K562 (cell line): ENCODE measurements around the gene IQCN. TPM values are rescaled to one million over a fixed set of nuclear protein-coding genes. Genes with fewer than 3 reads are reported as not detected.
A peak's percentile ranks its signal among the peaks of the same experiment; 100 is the strongest.

Experiments used
- ARID3A ChIP-seq: IDR thresholded peaks from 2 replicates; pipeline ENCODE4 v1.6.1; 2012; ENCODE audit warnings: low read depth, low read length, improper control_type of control experiment, borderline replicate concordance
- DEAF1 ChIP-seq: fragments of 450-650 bp; formaldehyde crosslinking; IDR thresholded peaks from 2 replicates; pipeline ENCODE4 v1.4.0; 2020; ENCODE audit warnings: mild to moderate bottlenecking, moderate library complexity
- EGR1 ChIP-seq: fragments of 450-650 bp; conservative IDR thresholded peaks from 2 replicates; pipeline ENCODE4 v1.6.1; 2017; ENCODE audit warnings: mild to moderate bottlenecking
- FOXK1 ChIP-seq: sonication (generic); formaldehyde crosslinking; IDR thresholded peaks from 2 replicates; pipeline ENCODE4 v1.8.0; 2022; ENCODE audit warnings: missing genetic modification reagents, mild to moderate bottlenecking, borderline replicate concordance
- KDM2B ChIP-seq: fragments of 250-450 bp; sonication (Bioruptor Pico); IDR thresholded peaks from 2 replicates; pipeline ENCODE4 v1.8.0; 2021; ENCODE audit warnings: mild to moderate bottlenecking, moderate library complexity
- LARP7 ChIP-seq: fragments of 450-650 bp; IDR thresholded peaks from 2 replicates; pipeline ENCODE4 v1.6.1; 2016
- MIER1 ChIP-seq: fragments of 450-650 bp; IDR thresholded peaks from 2 replicates; pipeline ENCODE4 v1.6.1; 2016; ENCODE audit warnings: antibody characterized with exemption, mild to moderate bottlenecking, low read depth
- MTA2 ChIP-seq: fragments of 450-650 bp; IDR thresholded peaks from 2 replicates; pipeline ENCODE4 v1.6.1; 2016; ENCODE audit warnings: low read depth
- MXI1 ChIP-seq: IDR thresholded peaks from 2 replicates; pipeline ENCODE4 v1.6.1; 2011; ENCODE audit warnings: low read depth, mild to moderate bottlenecking, improper control_type of control experiment, low read length
- NCOR1 ChIP-seq: fragments of 450-650 bp; IDR thresholded peaks from 2 replicates; pipeline ENCODE4 v1.6.1; 2016; ENCODE audit warnings: mild to moderate bottlenecking, moderate library complexity
- NR1H2 ChIP-seq: sonication (generic); formaldehyde crosslinking; IDR thresholded peaks from 2 replicates; pipeline ENCODE4 v1.4.0; 2020; ENCODE audit warnings: mild to moderate bottlenecking, missing genetic modification reagents
- PTBP1 ChIP-seq: fragments of 200-400 bp; formaldehyde crosslinking; IDR thresholded peaks from 2 replicates; pipeline ENCODE4 v1.6.1; 2017; ENCODE audit warnings: low read depth, low read length
- SAFB2 ChIP-seq: fragments of 200-400 bp; formaldehyde crosslinking; IDR thresholded peaks from 2 replicates; pipeline ENCODE4 v1.6.1; 2018; ENCODE audit warnings: borderline replicate concordance, low read length, low read depth, moderate library complexity; ENCODE audit not compliant: severe bottlenecking
- TAF15 ChIP-seq: fragments of 200-400 bp; formaldehyde crosslinking; IDR thresholded peaks from 2 replicates; pipeline ENCODE4 v1.6.1; 2017; ENCODE audit warnings: mild to moderate bottlenecking, low read depth, low read length, moderate library complexity
- TFE3 ChIP-seq: fragments of 450-650 bp; formaldehyde crosslinking; IDR thresholded peaks from 2 replicates; pipeline ENCODE4 v1.4.0; 2020; ENCODE audit warnings: mild to moderate bottlenecking, mixed read lengths
- YBX1 ChIP-seq: fragments of 450-650 bp; IDR thresholded peaks from 2 replicates; pipeline ENCODE4 v1.7.1; 2016; ENCODE audit warnings: mild to moderate bottlenecking
- ZBTB1 ChIP-seq: sonication (generic); formaldehyde crosslinking; IDR thresholded peaks from 2 replicates; pipeline ENCODE4 v1.8.1; 2023; ENCODE audit warnings: missing genetic modification reagents, low read depth, mild to moderate bottlenecking, borderline replicate concordance
- ZBTB49 ChIP-seq: sonication (generic); formaldehyde crosslinking; IDR thresholded peaks from 2 replicates; pipeline ENCODE4 v1.8.0; 2022; ENCODE audit warnings: missing genetic modification reagents, mild to moderate bottlenecking, borderline replicate concordance
- ZFPM2 ChIP-seq: fragments of 250-450 bp; sonication (Bioruptor Pico); IDR thresholded peaks from 2 replicates; pipeline ENCODE4 v1.5.1; 2022; ENCODE audit warnings: mild to moderate bottlenecking
- ZNF224 ChIP-seq: sonication (generic); formaldehyde crosslinking; IDR thresholded peaks from 2 replicates; pipeline ENCODE4 v1.8.0; 2022; ENCODE audit warnings: mild to moderate bottlenecking, missing genetic modification reagents
- ZNF408 ChIP-seq: fragments of 250-450 bp; sonication (Bioruptor Pico); IDR thresholded peaks from 2 replicates; pipeline ENCODE4 v1.4.0; 2020; ENCODE audit warnings: low read depth, mild to moderate bottlenecking, moderate library complexity
- ZNF436 ChIP-seq: fragments of 250-450, 450-650 bp; sonication (Bioruptor Pico); formaldehyde crosslinking; IDR thresholded peaks from 2 replicates; pipeline ENCODE4 v1.7.0; 2020; ENCODE audit warnings: mild to moderate bottlenecking
- ZNF695 ChIP-seq: fragments of 450-650 bp; formaldehyde crosslinking; IDR thresholded peaks from 2 replicates; pipeline ENCODE4 v1.4.0; 2020; ENCODE audit warnings: mild to moderate bottlenecking, moderate library complexity
- ZNF830 ChIP-seq: fragments of 250-450 bp; sonication (Bioruptor Pico); IDR thresholded peaks from 2 replicates; pipeline ENCODE4 v1.5.0; 2021; ENCODE audit warnings: mild to moderate bottlenecking
- polyA plus RNA-seq, 8 experiments: library from polyadenylated mRNA; depleted of rRNA in 4 of 8; stranded (reverse) in 5 of 8; unstranded in 3 of 8; fragments of >200 nt; fragmentation: Nextera tagmentation in 2 of 8; fragmentation: Illumina TruSeq in 1 of 8; extraction: Ambion mirVana in 2 of 8; extraction: Trizol in 1 of 8; gene quantifications; 2 replicates each; pipeline versions ENCODE4 v1.2.1 to v1.2.3, GENCODE V29; 2011 to 2014; ENCODE audit warnings: inconsistent platforms in 1 of 8, missing spikeins in 1 of 8
- total RNA-seq, 7 experiments: library from RNA; depleted of rRNA in 6 of 7; stranded (reverse); fragments of >200 nt in 6 of 7; fragmentation: Illumina TruSeq in 2 of 7; extraction: Trizol in 2 of 7; gene quantifications; 2 replicates each; pipeline versions ENCODE4 v1.2.1 to v1.2.3, GENCODE V29; 2011 to 2021; ENCODE audit warnings: low replicate concordance in 1 of 7

Gene IQCN
- total and polyA plus RNA-seq, 9 of the 15 experiments (the other 6 are each of a cell fraction or from before 2014, with no cell fraction given), result 0.01 to 0.07 (median 0.04) TPM; not detected in 3

- TF ChIP-seq DEAF1 (no peak), SAFB2 (no peak), ZNF695 (no peak), LARP7 (no peak), PTBP1 (0 out of 2 replicates have a peak, but pooled peaks have one; percentile 53), YBX1 (no peak), ZFPM2 (CRISPR knock-in tag) (no peak), EGR1 (no peak), MIER1 (peak; percentile 95), MTA2 (no peak), ZNF436 (CRISPR knock-in tag) (no peak), FOXK1 (CRISPR knock-in tag) (0 out of 2 replicates have a peak, but pooled peaks have one; percentile 75), MXI1 (peak; percentile 68; the same call in 1 of the 2 replicates), ZNF830 (CRISPR knock-in tag) (no peak), NR1H2 (CRISPR knock-in tag) (no peak), NCOR1 (no peak), KDM2B (CRISPR knock-in tag) (no peak), TAF15 (no peak), ZBTB49 (CRISPR knock-in tag) (0 out of 2 replicates have a peak, but pooled peaks have one; percentile 50), ZNF408 (CRISPR knock-in tag) (no peak), ZBTB1 (no peak), ARID3A (no peak), ZNF224 (0 out of 2 replicates have a peak, but pooled peaks have one; percentile 58), TFE3 (CRISPR knock-in tag) (no peak)
These were observed 34.9 kb downstream of the IQCN start (continued) for GRCh38 chr19:18239303-18239702.
